B cell (primary cell): ENCODE data around the gene AGRN. TPM values are rescaled to one million over a fixed set of nuclear protein-coding genes. Genes with fewer than 3 reads are reported as not detected.
"Not testable (repeated sequence)": the region's sequence is repeated elsewhere in the genome, so short reads cannot be mapped to it uniquely, and the experiment has no call there.

Experiments used
- ATAC-seq: fragments of 200-7000 bp; cut with Tn5 transposase; one replicate; pipeline ENCODE4 v1.10.0; 2021; ENCODE audit warnings: low read depth, mild to moderate bottlenecking, moderate number of reproducible peaks, moderate library complexity
- CTCF ChIA-PET: fragments of 350-600 bp; sonication (Branson Sonifier 250); formaldehyde crosslinking; loops from one replicate; lab custom pipeline; 2021; ENCODE audit warnings: antibody characterized with exemption, inconsistent platforms; lab: Charles Lee
- POLR2A ChIA-PET: fragments of 350-600 bp; sonication (Branson Sonifier 250); formaldehyde crosslinking; loops from one replicate; lab custom pipeline; 2021; ENCODE audit warnings: antibody characterized with exemption; lab: Charles Lee
- DNase-seq: peaks from one replicate; pipeline ENCODE4 v3.0.0; 2013
- H2AFZ ChIP-seq: 2 replicates; pipeline ENCODE4 v1.6.1; 2012; ENCODE audit warnings: mild to moderate bottlenecking, low read depth, low read length; ENCODE audit not compliant: insufficient read depth, poor library complexity, severe bottlenecking
- H3K27ac ChIP-seq, 2 donors: 1 replicate in 1 of 2; 2 replicates in 1 of 2; pipeline ENCODE4 v1.5.1; 2012 to 2013; ENCODE audit warnings: low read length in 2 of 2, mild to moderate bottlenecking in 2 of 2, moderate library complexity in 1 of 2
- H3K27me3 ChIP-seq, 4 experiments: fragments of 200-600 bp in 1 of 4; sonication (generic) in 1 of 4; replicated peaks in 1 of 4; 1 replicate in 2 of 4; 2 replicates in 2 of 4; pipeline versions ENCODE4 v1.6.1 to v1.7.0; 2013 to 2016; ENCODE audit warnings: low read length in 3 of 4, mild to moderate bottlenecking in 2 of 4, mixed read lengths in 1 of 4, moderate library complexity in 1 of 4; ENCODE audit not compliant: insufficient read depth in 4 of 4, control insufficient read depth in 3 of 4; ENCODE audit errors: control extremely low read depth in 1 of 4
- H3K36me3 ChIP-seq, 2 experiments: replicated peaks in 1 of 2; 1 replicate in 1 of 2; 2 replicates in 1 of 2; pipeline versions ENCODE4 v1.6.1 to v1.7.1; 2013; ENCODE audit warnings: low read length in 1 of 2; ENCODE audit not compliant: insufficient read depth in 2 of 2, control insufficient read depth in 1 of 2; ENCODE audit errors: control extremely low read depth in 1 of 2, extremely low read depth in 1 of 2
- H3K4me1 ChIP-seq, 2 donors: fragments of 200-600 bp in 1 of 2; sonication (generic) in 1 of 2; 1 replicate in 1 of 2; 2 replicates in 1 of 2; pipeline versions ENCODE4 v1.5.1 to v1.6.1; 2013 to 2017; ENCODE audit warnings: low read length in 2 of 2; ENCODE audit not compliant: control insufficient read depth in 2 of 2, insufficient read depth in 2 of 2
- H3K4me2 ChIP-seq: replicated peaks from 2 replicates; pipeline ENCODE3; 2012; ENCODE audit warnings: mild to moderate bottlenecking, low read depth, low read length; ENCODE audit not compliant: poor library complexity, severe bottlenecking
- H3K4me3 ChIP-seq, 5 experiments: fragments of 200-600 bp in 1 of 5; sonication (generic) in 1 of 5; 1 replicate in 3 of 5; 2 replicates in 2 of 5; pipeline versions ENCODE4 v1.5.1 to v1.7.0; 2011 to 2016; ENCODE audit warnings: low read length in 4 of 5, mild to moderate bottlenecking in 4 of 5, low read depth in 2 of 5, control low read depth in 1 of 5, moderate library complexity in 1 of 5; ENCODE audit not compliant: insufficient read depth in 1 of 5; ENCODE audit errors: control extremely low read depth in 1 of 5, extremely low read depth in 1 of 5
- H3K79me2 ChIP-seq: fragments of 200-600 bp; sonication (generic); one replicate; pipeline ENCODE4 v1.6.0; 2016; ENCODE audit warnings: low read length; ENCODE audit not compliant: control insufficient read depth, insufficient read depth
- H3K9ac ChIP-seq: fragments of 200-600 bp; sonication (generic); 2 replicates; pipeline ENCODE4 v1.6.1; 2017; ENCODE audit warnings: mild to moderate bottlenecking, low read length, moderate library complexity
- H3K9me3 ChIP-seq, 3 donors: one replicate each; pipeline versions ENCODE4 v1.6.1 to v1.7.1; 2013; ENCODE audit warnings: low read length in 2 of 3; ENCODE audit not compliant: control insufficient read depth in 2 of 3, insufficient read depth in 1 of 3; ENCODE audit errors: control extremely low read depth in 1 of 3
- H4K20me1 ChIP-seq: 2 replicates; pipeline ENCODE4 v1.6.0; 2012; ENCODE audit warnings: mild to moderate bottlenecking, low read length; ENCODE audit not compliant: insufficient read depth, control insufficient read depth, poor library complexity, severe bottlenecking
- H3K27ac Mint-ChIP-seq: one replicate; pipeline ENCODE4 v1.8.0; 2021; ENCODE audit warnings: mixed read lengths
- H3K27me3 Mint-ChIP-seq: one replicate; pipeline ENCODE4 v1.8.0; 2021; ENCODE audit warnings: mixed read lengths
- H3K4me1 Mint-ChIP-seq: one replicate; pipeline ENCODE4 v1.8.0; 2021; ENCODE audit warnings: mixed read lengths
- H3K4me3 Mint-ChIP-seq: one replicate; pipeline ENCODE4 v1.8.0; 2021; ENCODE audit warnings: mixed read lengths
- H3K9me3 Mint-ChIP-seq: one replicate; pipeline ENCODE4 v1.8.0; 2022; ENCODE audit warnings: mixed read lengths; ENCODE audit not compliant: insufficient read depth
- CTCF ChIP-seq: fragments of 200-600 bp; IDR thresholded peaks from one replicate; pipeline ENCODE4 v1.8.0; 2022; ENCODE audit warnings: antibody characterized with exemption, mild to moderate bottlenecking
- EZH2 ChIP-seq: IDR thresholded peaks from 2 replicates; pipeline ENCODE4 v1.6.1; 2012; ENCODE audit warnings: borderline replicate concordance, low read depth, mild to moderate bottlenecking, moderate library complexity, low read length; ENCODE audit not compliant: insufficient read depth, poor library complexity, severe bottlenecking
- WGBS: methylation state at CpG from one replicate; pipeline ENCODE4 v1.1.5; 2013; ENCODE audit warnings: missing lambda C conversion rate; ENCODE audit not compliant: insufficient coverage; 5-methylcytosine and 5-hydroxymethylcytosine counted together
- intact Hi-C: fragments of 100-400 bp; cut with micrococcal nuclease; formaldehyde crosslinking; loops from one replicate; pipeline ENCODE4 v1.10.0; 2022
- polyA plus RNA-seq: library from polyadenylated mRNA; depleted of rRNA; stranded (reverse); fragments of >200 nt; gene quantifications from 2 replicates; pipeline ENCODE4 v1.2.3, GENCODE V29; 2012
- total RNA-seq, 2 donors: library from RNA; stranded (reverse); fragments of 120-200 nt in 1 of 2; gene quantifications; 1 replicate in 1 of 2; 2 replicates in 1 of 2; pipeline versions ENCODE4 v1.2.3 to v1.2.4, GENCODE V29; 2013 to 2022

Gene AGRN
- total and polyA plus RNA-seq, 2 donors (not counting 1 experiment from before 2014, with no cell fraction given) = 7.3 to 31.3 TPM

GRCh38 chr1:1006305-1007159, 13.4 kb upstream of the AGRN start:
- intact Hi-C loops = no loop called here
- H2AFZ ChIP-seq = no peak overlapping the region
- Mint-ChIP-seq H3K27ac (no peak overlapping the region), H3K4me3 (no peak overlapping the region), H3K9me3 (no peaks in the 10 kb centered on the region), H3K4me1 (peaks cover 15% of the 10 kb centered on the region), H3K27me3 (peaks cover 28% of the 10 kb centered on the region)
- WGBS = 92% methylated on average over 37 of the region's 37 CpGs
- H4K20me1 ChIP-seq = no peaks in the 10 kb centered on the region
- H3K4me1 ChIP-seq = peaks cover 12 to 23% of the 10 kb centered on the region in 2 donors
- peaks cover 0 to 50% (median 32%) of the 10 kb centered on the region in 4 experiments for H3K27me3 ChIP-seq
- H3K27ac ChIP-seq = no peak overlapping the region
- TF ChIP-seq EZH2 (no peak), CTCF (no peak)
- H3K9ac ChIP-seq = no peak overlapping the region
- POLR2A ChIA-PET = no interaction called here
- no peak for ATAC-seq
- no peaks in the 10 kb centered on the region for H3K79me2 ChIP-seq
- no peaks in the 10 kb centered on the region for H3K36me3 ChIP-seq
- peaks cover 0 to 13% (median 0%) of the 10 kb centered on the region in 3 donors for H3K9me3 ChIP-seq
- H3K4me3 ChIP-seq = no peak overlapping the region
- H3K4me2 ChIP-seq = no peak overlapping the region
- peak; percentile 26 for DNase-seq
- CTCF ChIA-PET = interaction anchor here (1.0 to 1.4 kb wide), 2 partner anchors 9 to 22 kb away, joined by 3 to 4 read pairs; no protein-coding TSS in a partner anchor

- H4K20me1 ChIP-seq, H3K9me3 Mint-ChIP-seq, H3K4me3 Mint-ChIP-seq, H3K36me3 ChIP-seq, H3K4me3 ChIP-seq, POLR2A ChIA-PET, H3K27ac Mint-ChIP-seq, H3K9ac ChIP-seq, CTCF ChIA-PET, DNase-seq, H3K27ac ChIP-seq, ATAC-seq, H3K9me3 ChIP-seq, H2AFZ ChIP-seq, H3K4me2 ChIP-seq: not testable (repeated sequence)
- peaks cover 14% of the 10 kb centered on the region for H3K27me3 Mint-ChIP-seq
- peaks cover 0 to 19% (median 7%) of the 10 kb centered on the region in 4 experiments for H3K27me3 ChIP-seq
- peaks cover 20 to 22% of the 10 kb centered on the region in 2 donors for H3K4me1 ChIP-seq
- intact Hi-C loops = loop anchor here (5.0 to 10.0 kb wide), 2 partner anchors 55 to 297 kb away; partner anchors contain the start of genes ACAP3 and PUSL1
- WGBS = no CpG with 5 or more reads among the region's 8 CpGs
- H3K79me2 ChIP-seq = peaks cover 17% of the 10 kb centered on the region
- peaks cover 29% of the 10 kb centered on the region for H3K4me1 Mint-ChIP-seq
These were observed 9.8 kb upstream of the AGRN start for GRCh38 chr1:1010131-1010530.
